ENCODE data around the gene USP36. TPM values are rescaled to one million over a fixed set of nuclear protein-coding genes. Genes with fewer than 3 reads are reported as not detected.

USP36 gene
- total and polyA plus RNA-seq, 9 of the 15 experiments (the other 6 are each of a cell fraction or from before 2014, with no cell fraction given) = 6.4 to 72.8 (median 22.5) TPM

DNA sequence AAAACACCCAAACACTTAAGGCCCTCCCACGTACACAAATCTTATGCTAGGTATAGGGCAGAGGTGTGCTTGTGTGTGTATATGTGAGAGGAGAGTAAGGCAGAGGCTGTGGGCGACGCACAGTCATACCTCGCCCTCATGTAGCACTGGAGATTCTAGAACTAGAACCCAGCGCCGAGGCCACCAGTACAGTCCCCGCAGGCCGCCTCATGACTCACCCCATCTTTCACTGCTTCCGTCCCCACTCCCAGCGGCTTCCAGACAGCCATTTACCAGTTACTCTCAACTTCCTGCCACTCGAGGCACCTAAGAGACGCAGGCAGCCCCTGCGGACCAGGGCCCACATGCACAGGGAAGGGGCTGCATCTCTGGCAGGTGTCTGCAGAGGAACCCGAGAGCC is 35.3 kb downstream of the USP36 start:
- ChIA-PET POLR2A (interaction anchor here (0.6 to 3.3 kb wide), 2 partner anchors 16 to 21 kb away, joined by 3 to 16 read pairs; no protein-coding TSS in a partner anchor), CTCF (ENCODE audit: low intra/inter-chr PET ratio) (no interaction called here)
- Histone ChIP-seq H3K4me1 (replicated peaks in 1 of 2; ENCODE audit: control insufficient read depth in 2 of 2, insufficient read depth in 2 of 2, low read length in 2 of 2) (no peaks in the 10 kb centered on the region; a peak in 1 of 5 replicates), H3K4me2 (ENCODE audit: insufficient read depth, low read length) (no peak overlapping the region), H3K9me1 (ENCODE audit: control insufficient read depth, insufficient read depth, low read length) (no peaks in the 10 kb centered on the region), H3K4me3 (no peak overlapping the region), H3K79me2 (ENCODE audit: control insufficient read depth, insufficient read depth, low read length) (no peaks in the 10 kb centered on the region), H3K27me3 (ENCODE audit: control insufficient read depth in 2 of 2, insufficient read depth in 2 of 2, low read length in 2 of 2) (no peaks in the 10 kb centered on the region), H3K9me3 (replicated peaks; ENCODE audit: control insufficient read depth, insufficient read depth, low read depth, low read length) (no peaks in the 10 kb centered on the region), H3K27ac (ENCODE audit: extremely low read depth, low read depth, low read length) (no peak overlapping the region), H4K20me1 (replicated peaks; ENCODE audit: control insufficient read depth, insufficient read depth, low read length) (no peaks in the 10 kb centered on the region), H3K36me3 (ENCODE audit: control insufficient read depth, insufficient read depth, low read length) (peaks cover 91% of the 10 kb centered on the region), H3K9ac (ENCODE audit: insufficient read depth in 1 of 2, low read depth in 2 of 2, low read length in 2 of 2) (0 out of 4 replicates have a peak overlapping the region, but pooled peaks of 1 of the 2 experiments have one; percentile 0), H2AFZ (ENCODE audit: low read depth, low read length) (no peak overlapping the region)
- ATAC-seq = no peak
- in situ Hi-C loops (cut with MboI) = no loop called here
- FAIRE-seq = no peak
- BruUV-seq (replicated peaks) = no TSS peak
- DNase-seq (ENCODE audit: extremely low read depth in 1 of 4, low spot score in 3 of 4) = no peak
- TF ChIP-seq, protein P1, sequence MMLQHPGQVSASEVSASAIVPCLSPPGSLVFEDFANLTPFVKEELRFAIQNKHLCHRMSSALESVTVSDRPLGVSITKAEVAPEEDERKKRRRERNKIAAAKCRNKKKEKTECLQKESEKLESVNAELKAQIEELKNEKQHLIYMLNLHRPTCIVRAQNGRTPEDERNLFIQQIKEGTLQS (IDR thresholded peaks at IDR 0.05) = no peak
- TF ChIP-seq, protein P1 (CRISPR knock-in tag; conservative IDR thresholded peaks at IDR 0.05) = no peak
- no peak for TF ChIP-seq EP400 (IDR thresholded peaks at IDR 0.05)
- TF ChIP-seq GTF2E2 (tag; IDR thresholded peaks at IDR 0.05) = no peak
- 89% methylated on average over 14 of the region's 14 CpGs for WGBS (ENCODE audit: insufficient coverage, low coverage, missing lambda C conversion rate)
- intact Hi-C loops (cut with micrococcal nuclease) = no loop called here

DNA sequence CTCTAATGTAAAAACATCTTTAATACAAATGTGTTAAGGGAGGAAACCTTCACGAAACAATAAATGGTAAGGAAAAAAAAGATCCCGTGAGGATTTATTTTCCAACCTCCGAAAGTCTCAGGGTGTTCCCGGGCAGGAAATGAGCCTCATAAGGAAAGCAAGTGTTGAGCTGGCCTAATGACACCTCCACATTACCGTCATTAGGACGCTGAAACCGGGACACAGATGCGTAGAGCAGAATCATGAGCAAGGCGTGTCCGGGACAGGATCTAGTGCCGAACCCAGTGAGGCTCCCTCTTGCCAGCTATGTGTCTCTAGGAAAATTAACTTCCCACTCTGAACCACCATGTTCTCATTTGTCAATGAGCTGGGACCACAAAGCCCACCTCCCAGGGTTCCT is 35.8 kb downstream of the USP36 start:
- ChIA-PET POLR2A (interaction anchor here (3.3 kb wide), 1 partner anchor 20 kb away, joined by 16 read pairs; no protein-coding TSS in a partner anchor), CTCF (ENCODE audit: low intra/inter-chr PET ratio) (no interaction called here)
- no peak overlapping the region for H3K27ac ChIP-seq (ENCODE audit: extremely low read depth, low read depth, low read length)
- H3K4me3 ChIP-seq = no peak overlapping the region
- no peak for DNase-seq (ENCODE audit: extremely low read depth in 1 of 4, low spot score in 3 of 4)
- no peaks in the 10 kb centered on the region; a peak in 1 of 5 replicates for H3K4me1 ChIP-seq (replicated peaks in 1 of 2; ENCODE audit: control insufficient read depth in 2 of 2, insufficient read depth in 2 of 2, low read length in 2 of 2)
- no peaks in the 10 kb centered on the region for H3K27me3 ChIP-seq (ENCODE audit: control insufficient read depth in 2 of 2, insufficient read depth in 2 of 2, low read length in 2 of 2)
- H4K20me1 ChIP-seq (replicated peaks; ENCODE audit: control insufficient read depth, insufficient read depth, low read length) = no peaks in the 10 kb centered on the region
- 95% methylated on average over 11 of the region's 11 CpGs for WGBS (ENCODE audit: insufficient coverage, low coverage, missing lambda C conversion rate)
- intact Hi-C loops (cut with micrococcal nuclease) (no loop called here), in situ Hi-C loops (cut with MboI) (no loop called here)
- H3K9me1 ChIP-seq (ENCODE audit: control insufficient read depth, insufficient read depth, low read length) = no peaks in the 10 kb centered on the region
- peaks cover 91% of the 10 kb centered on the region for H3K36me3 ChIP-seq (ENCODE audit: control insufficient read depth, insufficient read depth, low read length)
- BruUV-seq (replicated peaks) = no TSS peak
- no peak overlapping the region for H2AFZ ChIP-seq (ENCODE audit: low read depth, low read length)
- H3K9me3 ChIP-seq (replicated peaks; ENCODE audit: control insufficient read depth, insufficient read depth, low read depth, low read length) = no peaks in the 10 kb centered on the region
- FAIRE-seq = peak; percentile 11
- no peak for ATAC-seq
- no peak overlapping the region for H3K4me2 ChIP-seq (ENCODE audit: insufficient read depth, low read length)
- no peak overlapping the region for H3K9ac ChIP-seq (ENCODE audit: insufficient read depth in 1 of 2, low read depth in 2 of 2, low read length in 2 of 2)
- no peaks in the 10 kb centered on the region for H3K79me2 ChIP-seq (ENCODE audit: control insufficient read depth, insufficient read depth, low read length)
- TF ChIP-seq ZNF253 (CRISPR knock-in tag; conservative IDR thresholded peaks at IDR 0.05) (no peak), COPS2 (conservative IDR thresholded peaks at IDR 0.05) (no peak), C11orf30 (IDR thresholded peaks at IDR 0.05; ENCODE audit: low read depth) (no peak), JUND (IDR thresholded peaks at IDR 0.05; ENCODE audit: borderline replicate concordance, low read depth, low read length) (no peak), JUND (tag; IDR thresholded peaks at IDR 0.05; ENCODE audit: borderline replicate concordance, low read depth, low read length) (no peak), ZNF717 (CRISPR knock-in tag; IDR thresholded peaks at IDR 0.05) (no peak), SMAD2 (IDR thresholded peaks at IDR 0.05; ENCODE audit: low read depth, low read length) (no peak), POLR2AphosphoS2 (IDR thresholded peaks at IDR 0.05; ENCODE audit: low read length) (no peak), HMGN3 (IDR thresholded peaks at IDR 0.05; ENCODE audit: borderline replicate concordance, extremely low read depth, insufficient read length, low read depth, low read length) (no peak), RFX5 (IDR thresholded peaks at IDR 0.05; ENCODE audit: low read depth, low read length) (no peak)
- TF ChIP-seq, protein P2, sequence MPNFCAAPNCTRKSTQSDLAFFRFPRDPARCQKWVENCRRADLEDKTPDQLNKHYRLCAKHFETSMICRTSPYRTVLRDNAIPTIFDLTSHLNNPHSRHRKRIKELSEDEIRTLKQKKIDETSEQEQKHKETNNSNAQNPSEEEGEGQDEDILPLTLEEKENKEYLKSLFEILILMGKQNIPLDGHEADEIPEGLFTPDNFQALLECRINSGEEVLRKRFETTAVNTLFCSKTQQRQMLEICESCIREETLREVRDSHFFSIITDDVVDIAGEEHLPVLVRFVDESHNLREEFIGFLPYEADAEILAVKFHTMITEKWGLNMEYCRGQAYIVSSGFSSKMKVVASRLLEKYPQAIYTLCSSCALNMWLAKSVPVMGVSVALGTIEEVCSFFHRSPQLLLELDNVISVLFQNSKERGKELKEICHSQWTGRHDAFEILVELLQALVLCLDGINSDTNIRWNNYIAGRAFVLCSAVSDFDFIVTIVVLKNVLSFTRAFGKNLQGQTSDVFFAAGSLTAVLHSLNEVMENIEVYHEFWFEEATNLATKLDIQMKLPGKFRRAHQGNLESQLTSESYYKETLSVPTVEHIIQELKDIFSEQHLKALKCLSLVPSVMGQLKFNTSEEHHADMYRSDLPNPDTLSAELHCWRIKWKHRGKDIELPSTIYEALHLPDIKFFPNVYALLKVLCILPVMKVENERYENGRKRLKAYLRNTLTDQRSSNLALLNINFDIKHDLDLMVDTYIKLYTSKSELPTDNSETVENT (CRISPR knock-in tag; IDR thresholded peaks at IDR 0.05) = no peak

Measured in K562 (cell line).